SK-N-DZ (cell line): ENCODE measurements around the gene POLR3E.
"Not testable (repeated sequence)": the region's sequence is repeated elsewhere in the genome, so short reads cannot be mapped to it uniquely, and the experiment has no call there.

Source experiments
- DNase-seq: peaks from one replicate; pipeline ENCODE4 v3.0.0-alpha.2; 2015; ENCODE audit warnings: low spot score

POLR3E gene

DNA sequence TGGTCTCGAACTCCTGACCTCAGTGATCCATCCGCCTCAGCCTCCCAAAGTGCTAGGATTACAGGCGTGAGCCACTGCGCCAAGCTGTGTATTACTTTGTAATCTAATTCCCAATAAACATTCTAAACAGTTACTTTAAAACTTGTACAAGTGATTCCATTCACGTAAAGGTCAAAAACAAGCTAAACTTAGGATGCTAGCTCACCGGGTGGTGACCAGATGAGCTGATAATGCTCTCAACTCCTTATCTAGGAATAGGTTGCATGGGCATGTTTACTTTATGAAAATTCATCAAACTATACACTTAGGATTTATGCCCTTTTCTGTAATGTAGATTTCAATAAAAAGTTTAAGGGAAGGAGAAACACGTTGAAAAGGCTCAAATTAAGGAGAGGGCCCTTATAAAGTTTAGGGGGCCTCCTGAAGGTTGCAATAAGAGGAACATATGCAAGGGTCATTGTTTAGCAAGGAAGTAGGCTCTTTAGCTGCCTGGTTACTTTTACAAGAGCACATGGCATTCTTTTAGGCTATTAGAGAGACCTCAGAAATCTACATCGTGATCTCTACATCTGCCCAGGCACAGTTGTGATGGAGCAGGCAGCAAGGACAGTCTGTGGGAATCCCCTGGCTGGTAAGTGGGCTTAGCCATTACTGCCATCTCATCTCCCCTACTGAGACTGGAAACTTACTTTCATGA, 63.9 kb downstream of the POLR3E start:
- DNase-seq, result no peak

GRCh38 chr16:22364241-22364640, 67.0 kb downstream of the POLR3E start:
- no peak for DNase-seq

- DNase-seq, result no peak
Measured at GRCh38 chr16:22366371-22366770, 69.2 kb downstream of the POLR3E start.

GRCh38 chr16:22366889-22367288, 69.7 kb downstream of the POLR3E start:
- no peak for DNase-seq

- DNase-seq, result not testable (repeated sequence)
Measured at GRCh38 chr16:22368200-22368826, 71.1 kb downstream of the POLR3E start.

- DNase-seq, result no peak
Measured at GRCh38 chr16:22369221-22369811, 72.1 kb downstream of the POLR3E start.

DNA sequence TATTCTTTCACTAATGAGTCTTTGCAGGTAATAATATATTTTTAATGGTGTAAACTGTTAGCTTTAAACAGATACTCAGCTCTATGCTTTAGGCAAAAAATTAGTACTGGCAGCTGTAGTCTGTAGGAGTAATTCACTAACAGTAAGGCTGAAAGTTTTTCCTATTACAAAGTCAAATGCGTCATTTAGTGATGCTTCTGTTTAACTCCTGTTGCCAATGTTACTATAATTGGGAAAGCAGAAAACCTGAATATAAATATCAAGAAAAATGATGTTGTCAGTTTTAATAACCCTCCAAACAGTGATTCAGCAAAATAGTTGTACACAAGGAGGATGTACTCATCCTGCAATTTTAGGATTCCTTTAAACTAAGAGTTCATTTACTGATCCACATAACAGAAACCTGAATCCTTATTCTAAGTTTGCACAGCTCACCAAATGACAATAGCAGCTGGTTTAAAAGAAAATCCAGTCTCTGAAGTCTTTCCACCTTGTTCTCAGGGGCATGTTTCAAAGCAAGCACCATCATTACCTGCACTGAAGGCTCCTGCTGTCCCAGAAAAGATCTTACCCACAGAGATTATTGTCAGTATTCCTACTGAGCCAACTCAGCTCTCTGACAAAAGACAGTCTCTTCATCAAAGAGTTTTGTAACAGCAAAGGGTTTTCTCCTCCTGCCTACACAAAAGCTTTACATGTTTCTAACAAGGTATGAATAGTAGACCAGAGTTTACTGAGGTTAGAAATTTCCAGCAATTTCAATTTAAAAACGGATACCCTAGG, 73.0 kb downstream of the POLR3E start:
- no peak for DNase-seq

DNA sequence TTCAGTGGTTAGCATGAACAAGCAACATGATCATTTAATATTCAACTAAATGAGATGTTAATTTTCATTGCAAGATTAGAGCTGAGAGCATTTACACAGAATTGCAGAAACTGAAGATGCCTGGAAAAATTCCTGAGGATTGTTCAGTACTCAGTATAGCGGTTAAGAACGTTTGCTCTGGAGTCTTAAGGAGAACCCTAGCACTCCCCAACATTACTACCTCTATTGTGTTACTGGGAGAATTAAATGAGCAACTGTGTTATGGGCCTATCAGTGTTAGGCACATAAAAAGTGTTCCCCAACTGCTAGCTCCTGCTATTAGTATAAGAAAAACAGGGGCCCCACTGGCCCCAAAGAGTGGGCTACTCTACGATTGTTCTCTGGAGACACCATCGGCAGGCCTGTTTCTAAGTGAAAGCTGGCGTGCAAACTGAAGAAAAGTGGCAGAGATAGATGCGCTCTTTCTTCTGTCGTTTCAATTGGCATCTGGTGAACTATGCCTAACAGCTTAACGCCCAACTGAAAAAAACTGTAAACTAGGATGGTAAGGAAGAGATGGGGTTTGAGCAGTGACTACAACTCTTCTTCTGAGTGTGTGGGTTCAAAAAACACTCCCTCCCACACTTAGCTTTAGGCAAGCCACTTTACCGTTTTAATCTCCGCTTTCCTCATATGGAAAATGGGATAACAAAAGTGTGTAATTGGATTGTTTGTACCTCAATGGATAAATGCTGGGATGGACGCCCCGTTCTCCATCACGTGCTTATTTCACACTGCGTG, 75.9 kb downstream of the POLR3E start:
- no peak for DNase-seq

- DNase-seq, result peak; percentile 25
Measured at GRCh38 chr16:22373662-22374310, 76.6 kb downstream of the POLR3E start.

- DNase-seq, result peak; percentile 96
Measured at GRCh38 chr16:22374311-22375116, 77.3 kb downstream of the POLR3E start, which contains the start of gene CDR2. Gene CDR2, minus strand, starts transcription at chr16:22374619. Its CDS starts 310 bp downstream, at chr16:22374309.

DNA sequence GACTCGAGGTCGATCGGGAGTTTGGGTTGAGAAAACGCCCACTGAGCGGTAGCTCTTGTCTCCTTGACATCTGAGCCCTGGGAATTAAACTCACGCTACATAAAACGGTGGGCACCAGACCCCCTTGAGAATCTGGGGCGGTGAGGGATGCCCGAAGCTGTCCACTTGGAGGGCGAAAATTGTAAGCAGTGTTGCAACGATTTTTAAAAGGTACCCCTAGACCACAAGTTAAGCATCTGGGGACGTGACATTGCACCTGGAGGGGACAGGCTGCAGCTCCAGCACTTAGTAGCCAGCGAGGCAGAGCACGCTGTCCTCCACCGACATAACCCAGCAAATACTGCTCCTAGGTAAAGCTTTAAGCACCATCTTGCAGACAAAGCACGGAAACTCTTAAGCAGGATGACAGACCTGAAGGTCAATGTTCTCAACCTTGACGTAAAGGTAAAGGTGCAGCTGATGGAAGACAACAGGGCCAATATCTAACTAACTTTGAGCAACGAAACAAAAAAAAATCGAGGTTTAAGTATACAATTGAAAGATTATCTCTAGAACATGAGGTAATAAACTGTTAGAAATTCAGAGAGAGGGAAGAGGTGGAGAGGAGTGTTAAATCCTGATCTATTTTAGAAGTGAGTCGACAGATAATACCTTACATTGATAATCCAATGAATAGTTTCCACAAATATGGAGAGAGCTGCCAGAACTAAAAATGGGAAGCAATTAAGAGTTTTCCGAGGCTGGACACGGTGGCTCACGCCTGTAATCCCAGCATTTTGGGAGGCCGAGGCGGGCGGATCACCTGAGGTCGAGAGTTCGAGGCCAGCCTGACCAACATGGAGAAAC, 78.1 kb downstream of the POLR3E start:
- peak; percentile 46 for DNase-seq

DNA sequence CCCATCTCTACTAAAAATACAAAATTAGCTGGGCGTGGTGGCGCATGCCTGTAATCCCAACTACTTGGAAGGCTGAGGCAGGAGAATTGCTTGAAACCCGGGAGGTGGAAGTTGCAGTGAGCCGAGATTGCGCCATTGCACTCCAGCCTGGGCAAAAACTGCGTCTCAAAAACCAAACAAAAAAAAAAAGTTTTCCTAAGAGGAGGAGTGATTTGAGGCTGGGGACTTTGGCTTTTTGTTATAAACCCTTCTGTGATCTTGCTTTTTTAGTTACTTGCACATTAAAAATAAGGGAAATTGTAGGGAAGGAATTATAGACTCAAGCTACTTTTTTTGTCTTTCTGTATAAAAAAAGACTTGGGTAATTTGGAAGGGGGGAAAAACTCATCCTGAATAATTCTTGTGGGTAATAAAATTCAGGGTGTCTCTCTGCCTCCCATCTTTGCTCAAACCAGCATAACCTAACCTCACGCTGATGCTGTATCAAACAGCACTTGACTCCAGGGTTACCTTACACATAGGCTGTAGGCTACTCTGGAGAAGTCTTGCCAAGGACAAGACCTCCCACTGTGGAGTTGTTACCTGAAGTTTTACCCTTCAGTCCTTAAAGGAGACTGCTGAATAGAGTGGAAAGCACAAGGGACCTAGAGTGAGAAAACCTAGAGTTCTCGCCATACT, 78.9 kb downstream of the POLR3E start:
- no peak for DNase-seq

DNA sequence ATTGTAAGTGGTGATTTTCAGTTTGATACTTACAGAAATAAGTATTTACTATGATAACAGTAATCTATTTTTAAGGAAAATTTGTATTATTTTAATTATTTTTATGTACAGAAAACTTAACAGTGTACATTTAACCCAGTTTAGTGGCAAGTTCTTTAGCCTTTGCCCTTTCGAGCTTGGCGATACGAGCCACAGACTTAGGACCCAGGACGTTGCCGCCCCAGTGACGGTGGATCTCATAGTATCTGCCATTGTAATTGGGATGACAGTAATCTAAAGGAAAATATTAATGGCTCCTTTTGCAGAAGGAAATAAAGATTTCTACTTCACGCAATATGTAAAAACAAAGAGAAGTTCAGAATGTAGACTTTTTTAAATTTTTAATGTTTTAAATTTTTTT, 82.4 kb downstream of the POLR3E start:
- no peak for DNase-seq

DNA sequence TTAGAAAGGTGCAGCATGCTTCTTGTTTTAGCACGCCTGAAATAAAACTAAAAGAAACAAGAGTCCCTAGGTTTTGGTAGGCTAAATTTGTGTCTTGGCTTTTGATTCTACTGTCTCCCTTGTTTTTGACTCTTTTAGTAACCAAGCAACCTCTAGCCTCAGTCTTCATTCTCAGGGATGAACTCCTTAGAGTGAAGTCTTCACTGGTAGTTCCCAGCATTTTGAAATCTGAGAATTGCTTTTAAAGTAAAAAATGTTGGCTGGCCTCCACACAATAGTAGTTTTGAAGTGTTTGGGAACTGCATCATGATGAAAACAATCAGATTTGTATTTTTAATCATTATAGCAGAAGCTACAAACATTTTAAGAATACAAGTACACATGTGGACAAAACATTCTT, 83.3 kb downstream of the POLR3E start:
- DNase-seq, result no peak

GRCh38 chr16:22381392-22381791, 84.2 kb downstream of the POLR3E start:
- no peak for DNase-seq

- no peak for DNase-seq
Measured at GRCh38 chr16:22383827-22384226, 86.6 kb downstream of the POLR3E start.
